C4-2B (cell line): ENCODE data around the gene EFNA3.

Experiments used
- ZFX ChIP-seq: fragments of 450-650 bp; IDR thresholded peaks from 2 replicates; pipeline ENCODE4 v1.6.1; 2017
- TF ChIP-seq, protein P1 (sequence below): fragments of 450-650 bp; conservative IDR thresholded peaks from 2 replicates; pipeline ENCODE4 v1.5.1; 2017; ENCODE audit warnings: mild to moderate bottlenecking

DNA sequence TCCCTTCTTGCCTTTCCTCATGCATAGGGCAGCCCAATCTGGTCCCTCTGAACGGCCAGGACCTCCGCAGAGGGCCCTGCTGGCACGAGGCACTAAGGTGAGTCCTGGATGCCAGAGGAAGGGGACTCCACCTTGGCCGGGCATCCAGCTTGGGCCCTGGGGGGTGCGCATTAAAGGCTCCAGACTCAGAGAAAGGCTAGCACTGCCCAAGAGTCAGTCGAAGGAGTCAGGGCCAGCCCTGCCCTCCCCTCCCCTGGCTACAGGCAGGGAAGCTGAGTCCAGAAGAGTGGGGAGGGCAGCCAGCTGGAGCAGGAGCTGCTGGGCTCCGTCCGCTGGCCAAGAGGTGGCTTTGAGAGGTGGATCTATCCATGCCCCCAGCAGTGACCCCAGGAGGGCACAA, 17.9 kb upstream of the EFNA3 start:
- TF ChIP-seq, protein P1, sequence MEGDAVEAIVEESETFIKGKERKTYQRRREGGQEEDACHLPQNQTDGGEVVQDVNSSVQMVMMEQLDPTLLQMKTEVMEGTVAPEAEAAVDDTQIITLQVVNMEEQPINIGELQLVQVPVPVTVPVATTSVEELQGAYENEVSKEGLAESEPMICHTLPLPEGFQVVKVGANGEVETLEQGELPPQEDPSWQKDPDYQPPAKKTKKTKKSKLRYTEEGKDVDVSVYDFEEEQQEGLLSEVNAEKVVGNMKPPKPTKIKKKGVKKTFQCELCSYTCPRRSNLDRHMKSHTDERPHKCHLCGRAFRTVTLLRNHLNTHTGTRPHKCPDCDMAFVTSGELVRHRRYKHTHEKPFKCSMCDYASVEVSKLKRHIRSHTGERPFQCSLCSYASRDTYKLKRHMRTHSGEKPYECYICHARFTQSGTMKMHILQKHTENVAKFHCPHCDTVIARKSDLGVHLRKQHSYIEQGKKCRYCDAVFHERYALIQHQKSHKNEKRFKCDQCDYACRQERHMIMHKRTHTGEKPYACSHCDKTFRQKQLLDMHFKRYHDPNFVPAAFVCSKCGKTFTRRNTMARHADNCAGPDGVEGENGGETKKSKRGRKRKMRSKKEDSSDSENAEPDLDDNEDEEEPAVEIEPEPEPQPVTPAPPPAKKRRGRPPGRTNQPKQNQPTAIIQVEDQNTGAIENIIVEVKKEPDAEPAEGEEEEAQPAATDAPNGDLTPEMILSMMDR, result no peak
- TF ChIP-seq ZFX, result no peak
